Activated CD8-positive, alpha-beta memory T cell treated with anti-CD3 and anti-CD28 coated beads for 36 hours (primary cell): ENCODE measurements around the gene PCDHGA5. TPM values are rescaled to one million over a fixed set of nuclear protein-coding genes. Genes with fewer than 3 reads are reported as not detected.
"Not testable (repeated sequence)": the region's sequence is repeated elsewhere in the genome, so short reads cannot be mapped to it uniquely, and the experiment has no call there.

Source experiments
- CTCF ChIA-PET: fragments of 350-600 bp; sonication (Branson Sonifier 250); formaldehyde crosslinking; loops from one replicate; lab custom pipeline; 2021; ENCODE audit warnings: antibody characterized with exemption; lab: Charles Lee
- POLR2A ChIA-PET: fragments of 350-600 bp; sonication (Branson Sonifier 250); formaldehyde crosslinking; loops from one replicate; lab custom pipeline; 2021; ENCODE audit warnings: antibody characterized with exemption; lab: Charles Lee
- total RNA-seq, 2 experiments: library from RNA; stranded (reverse); gene quantifications; one replicate each; pipeline ENCODE4 v1.2.3, GENCODE V29; 2021

Gene PCDHGA5
- total RNA-seq, 2 experiments from 2014 or later = 0.06 to 0.13 TPM

- CTCF ChIA-PET = interaction anchor here (1.1 kb wide), 1 partner anchor 11 kb away, joined by 4 read pairs; no protein-coding TSS in a partner anchor
- POLR2A ChIA-PET = not testable (repeated sequence)
Measured at GRCh38 chr5:141375444-141376155, 11.6 kb downstream of the PCDHGA5 start.

GRCh38 chr5:141382469-141383294, 18.7 kb downstream of the PCDHGA5 start, which contains the start of gene PCDHGA7:
Gene PCDHGA7, plus strand, starts transcription at chr5:141382742. Its CDS starts 158 bp downstream, at chr5:141382900.
- POLR2A ChIA-PET = no interaction called here
- CTCF ChIA-PET = no interaction called here

DNA sequence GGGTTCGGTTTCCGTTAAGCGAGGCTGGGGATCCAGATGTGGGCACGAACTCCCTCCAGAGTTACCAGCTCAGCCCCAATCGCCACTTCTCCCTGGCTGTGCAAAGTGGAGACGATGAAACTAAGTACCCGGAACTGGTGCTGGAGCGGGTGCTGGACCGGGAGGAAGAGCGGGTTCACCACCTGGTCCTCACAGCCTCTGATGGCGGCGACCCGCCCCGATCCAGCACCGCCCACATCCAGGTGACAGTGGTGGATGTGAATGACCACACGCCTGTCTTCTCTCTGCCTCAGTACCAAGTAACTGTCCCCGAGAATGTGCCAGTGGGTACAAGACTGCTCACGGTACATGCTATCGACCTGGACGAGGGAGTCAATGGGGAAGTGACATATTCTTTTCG, 19.4 kb downstream of the PCDHGA5 start:
- ChIA-PET POLR2A (no interaction called here), CTCF (no interaction called here)

DNA sequence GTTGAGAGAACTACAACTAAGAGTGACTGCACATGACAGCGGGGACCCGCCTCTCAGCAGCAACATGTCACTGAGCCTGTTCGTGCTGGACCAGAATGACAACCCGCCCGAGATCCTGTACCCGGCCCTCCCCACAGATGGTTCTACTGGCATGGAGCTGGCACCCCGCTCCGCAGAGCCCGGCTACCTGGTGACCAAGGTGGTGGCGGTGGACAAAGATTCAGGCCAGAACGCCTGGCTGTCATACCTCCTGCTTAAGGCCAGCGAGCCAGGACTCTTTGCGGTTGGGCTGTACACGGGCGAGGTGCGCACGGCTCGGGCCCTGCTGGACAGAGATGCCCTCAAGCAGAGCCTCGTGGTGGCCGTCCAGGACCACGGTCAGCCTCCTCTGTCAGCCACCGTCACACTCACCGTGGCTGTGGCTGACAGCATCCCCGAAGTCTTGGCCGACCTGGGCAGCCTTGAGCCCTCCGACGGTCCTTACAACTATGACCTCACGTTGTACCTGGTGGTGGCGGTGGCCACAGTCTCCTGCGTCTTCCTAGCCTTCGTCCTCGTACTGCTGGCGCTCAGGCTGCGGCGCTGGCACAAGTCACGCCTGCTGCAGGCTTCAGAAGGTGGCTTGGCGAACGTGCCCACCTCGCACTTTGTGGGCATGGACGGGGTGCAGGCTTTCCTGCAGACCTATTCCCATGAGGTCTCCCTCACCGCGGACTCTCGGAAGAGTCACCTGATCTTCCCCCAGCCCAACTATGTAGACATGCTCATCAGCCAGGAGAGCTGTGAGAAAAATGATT, 20.7 kb downstream of the PCDHGA5 start:
- CTCF ChIA-PET = no interaction called here

GRCh38 chr5:141387557-141388311, 23.8 kb downstream of the PCDHGA5 start, which contains the start of gene PCDHGB4:
Gene PCDHGB4, plus strand, starts transcription at chr5:141387698. Its CDS starts 187 bp downstream, at chr5:141387885.
- POLR2A ChIA-PET = not testable (repeated sequence)

More for the DNA sequence above, 20.7 kb downstream of the PCDHGA5 start:
- POLR2A ChIA-PET = no interaction called here

DNA sequence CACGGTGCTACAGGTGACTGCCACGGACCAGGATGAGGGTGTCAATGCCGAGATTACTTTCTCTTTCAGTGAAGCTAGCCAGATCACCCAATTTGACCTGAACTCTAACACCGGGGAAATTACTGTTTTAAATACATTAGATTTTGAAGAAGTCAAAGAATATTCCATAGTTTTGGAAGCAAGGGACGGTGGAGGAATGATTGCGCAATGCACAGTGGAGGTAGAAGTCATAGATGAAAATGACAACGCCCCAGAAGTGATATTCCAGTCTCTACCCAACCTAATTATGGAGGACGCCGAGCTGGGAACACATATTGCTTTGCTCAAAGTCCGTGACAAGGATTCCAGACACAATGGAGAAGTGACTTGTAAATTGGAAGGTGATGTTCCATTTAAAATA, 24.7 kb downstream of the PCDHGA5 start:
- POLR2A ChIA-PET = no interaction called here
- CTCF ChIA-PET = no interaction called here

More at GRCh38 chr5:141387557-141388311, 23.8 kb downstream of the PCDHGA5 start, which contains the start of gene PCDHGB4:
- CTCF ChIA-PET = interaction anchor here (1.0 kb wide), 1 partner anchor 43 kb away, joined by 4 read pairs; the partner anchor contains the start of gene PCDHGA12

- ChIA-PET CTCF (interaction anchor here (1.1 kb wide), 1 partner anchor 132 kb away, joined by 3 read pairs; no protein-coding TSS in a partner anchor), POLR2A (no interaction called here)
Measured at GRCh38 chr5:141389153-141390042, 25.4 kb downstream of the PCDHGA5 start.

DNA sequence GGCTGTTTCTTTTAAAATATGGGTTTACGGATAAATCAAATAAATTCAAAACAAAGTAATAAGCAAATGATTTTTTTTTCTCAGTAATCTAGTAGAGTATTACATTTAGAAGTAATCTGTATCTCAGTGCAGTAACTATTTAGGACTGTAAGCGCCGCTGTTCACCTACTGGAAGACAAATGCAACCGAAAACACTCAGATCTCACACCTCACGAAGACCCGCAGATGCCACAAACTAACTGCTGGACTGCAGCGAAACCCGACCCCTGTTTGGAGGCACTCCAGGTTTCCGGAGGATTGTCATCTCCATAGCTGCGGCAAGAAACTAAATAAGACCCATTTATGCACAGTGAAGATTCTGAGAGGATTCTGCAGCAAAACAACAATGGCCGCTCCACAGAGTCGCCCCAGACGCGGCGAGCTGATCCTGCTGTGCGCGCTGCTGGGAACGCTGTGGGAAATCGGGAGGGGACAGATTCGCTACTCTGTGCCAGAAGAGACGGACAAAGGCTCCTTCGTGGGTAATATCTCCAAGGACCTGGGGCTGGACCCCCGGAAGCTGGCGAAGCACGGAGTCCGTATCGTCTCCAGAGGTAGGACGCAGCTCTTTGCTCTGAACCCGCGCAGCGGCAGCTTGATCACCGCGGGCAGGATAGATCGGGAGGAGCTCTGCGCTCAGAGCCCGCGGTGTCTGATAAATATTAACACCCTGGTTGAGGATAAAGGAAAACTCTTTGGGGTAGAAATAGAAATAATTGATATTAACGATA, 28.7 kb downstream of the PCDHGA5 start, which contains the start of gene PCDHGA8:
Gene PCDHGA8, plus strand, starts transcription at position 205 of the 770 bp plus-strand sequence. Its CDS starts 181 bp downstream, at position 386.
- ChIA-PET CTCF (no interaction called here), POLR2A (no interaction called here)

GRCh38 chr5:141393267-141393666, 29.3 kb downstream of the PCDHGA5 start:
- ChIA-PET POLR2A (no interaction called here), CTCF (no interaction called here)

- CTCF ChIA-PET, POLR2A ChIA-PET: not testable (repeated sequence)
Measured at GRCh38 chr5:141394401-141395187, 30.6 kb downstream of the PCDHGA5 start.

DNA sequence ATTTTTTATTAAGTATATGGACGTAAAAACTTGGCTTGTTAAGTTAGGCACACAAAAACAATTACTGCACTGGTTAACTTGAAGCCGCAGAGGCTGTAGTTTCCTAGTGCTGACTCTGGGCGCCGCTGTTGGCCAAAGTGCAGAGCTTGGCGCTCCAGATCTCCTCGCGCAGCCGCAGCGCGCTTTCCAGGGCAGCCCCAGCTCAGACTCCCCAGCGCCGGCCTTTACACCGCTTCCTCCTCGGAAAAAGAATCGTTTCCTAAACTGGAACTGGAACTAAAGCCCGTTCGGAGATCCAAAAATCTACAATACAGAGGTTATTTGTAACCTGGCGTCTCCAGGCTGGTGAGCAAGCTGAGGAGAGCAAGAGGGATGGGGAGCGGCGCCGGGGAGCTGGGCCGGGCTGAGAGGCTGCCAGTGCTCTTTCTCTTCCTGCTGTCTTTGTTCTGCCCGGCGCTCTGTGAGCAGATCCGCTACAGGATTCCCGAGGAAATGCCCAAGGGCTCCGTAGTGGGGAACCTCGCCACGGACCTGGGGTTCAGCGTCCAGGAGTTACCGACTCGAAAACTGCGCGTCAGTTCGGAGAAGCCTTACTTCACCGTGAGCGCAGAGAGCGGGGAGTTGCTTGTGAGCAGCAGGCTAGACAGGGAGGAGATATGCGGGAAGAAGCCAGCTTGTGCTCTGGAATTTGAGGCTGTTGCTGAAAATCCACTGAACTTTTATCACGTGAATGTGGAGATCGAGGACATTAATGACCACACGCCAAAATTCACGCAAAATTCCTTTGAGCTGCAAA, 34.0 kb downstream of the PCDHGA5 start, which contains the start of gene PCDHGB5:
Gene PCDHGB5, plus strand, starts transcription at position 192 of the 796 bp plus-strand sequence. Its CDS starts 181 bp downstream, at position 373.
- POLR2A ChIA-PET = not testable (repeated sequence)
- CTCF ChIA-PET = interaction anchor here (0.6 to 1.3 kb wide), 3 partner anchors 37 to 126 kb away, joined by 3 to 4 read pairs (median 3); no protein-coding TSS in a partner anchor

- ChIA-PET POLR2A (no interaction called here), CTCF (no interaction called here)
Measured at GRCh38 chr5:141398608-141399007, 34.6 kb downstream of the PCDHGA5 start.

DNA sequence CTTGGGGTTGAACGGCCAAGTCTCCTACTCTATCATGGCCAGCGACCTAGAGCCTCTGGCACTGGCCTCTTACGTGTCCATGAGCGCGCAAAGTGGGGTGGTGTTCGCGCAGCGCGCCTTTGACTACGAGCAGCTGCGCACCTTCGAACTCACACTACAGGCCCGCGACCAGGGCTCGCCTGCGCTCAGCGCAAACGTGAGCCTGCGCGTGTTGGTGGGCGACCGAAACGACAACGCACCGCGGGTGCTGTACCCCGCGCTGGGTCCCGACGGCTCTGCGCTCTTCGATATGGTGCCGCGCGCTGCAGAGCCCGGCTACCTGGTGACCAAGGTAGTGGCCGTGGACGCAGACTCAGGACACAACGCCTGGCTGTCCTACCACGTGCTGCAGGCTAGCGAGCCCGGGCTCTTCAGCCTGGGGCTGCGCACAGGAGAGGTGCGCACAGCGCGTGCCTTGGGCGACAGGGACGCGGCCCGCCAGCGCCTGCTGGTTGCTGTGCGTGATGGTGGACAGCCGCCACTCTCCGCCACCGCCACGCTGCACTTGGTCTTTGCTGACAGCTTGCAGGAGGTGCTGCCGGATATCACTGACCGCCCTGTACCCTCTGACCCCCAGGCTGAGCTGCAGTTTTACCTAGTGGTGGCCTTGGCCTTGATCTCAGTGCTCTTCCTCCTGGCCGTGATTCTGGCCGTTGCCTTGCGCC, 35.7 kb downstream of the PCDHGA5 start:
- CTCF ChIA-PET = no interaction called here
- POLR2A ChIA-PET = no interaction called here

DNA sequence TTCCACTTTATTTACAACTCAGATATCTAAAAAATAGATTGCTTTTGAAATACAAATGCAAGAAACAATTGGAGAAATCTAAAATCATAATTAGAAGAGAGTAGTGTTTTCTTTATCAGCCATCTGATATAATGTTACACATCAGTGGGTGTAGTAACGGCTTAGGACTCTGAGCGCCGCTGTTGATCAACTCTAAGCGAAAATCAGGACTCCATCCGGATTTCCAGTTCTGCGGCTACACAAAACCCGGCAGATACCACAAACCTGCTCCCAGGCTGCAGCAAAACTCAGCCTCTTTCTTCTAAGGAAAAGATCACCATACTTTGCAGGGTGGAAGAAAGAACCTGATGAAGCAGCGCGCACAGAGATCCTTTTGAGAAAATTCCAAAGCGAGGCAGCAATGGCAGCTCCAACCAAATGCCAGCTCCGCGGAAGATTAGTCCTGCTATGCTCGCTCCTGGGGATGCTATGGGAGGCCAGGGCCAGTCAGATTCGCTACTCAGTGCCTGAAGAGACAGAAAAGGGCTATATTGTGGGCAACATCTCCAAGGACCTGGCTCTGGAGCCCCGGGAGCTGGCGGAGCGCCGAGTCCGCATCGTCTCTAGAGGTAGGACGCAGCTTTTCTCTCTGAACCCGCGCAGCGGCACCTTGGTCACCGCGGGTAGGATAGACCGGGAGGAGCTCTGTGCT, 38.7 kb downstream of the PCDHGA5 start, which contains the start of gene PCDHGA9:
Gene PCDHGA9, plus strand, starts transcription at position 226 of the 691 bp plus-strand sequence. Its CDS starts 175 bp downstream, at position 401.
- ChIA-PET CTCF (interaction anchor here (1.1 kb wide), 1 partner anchor 12 kb away, joined by 4 read pairs; no protein-coding TSS in a partner anchor), POLR2A (no interaction called here)
